Prostate gland (tissue), 2 donors: Measurements from ENCODE around the gene GFRA1.

Experiments
- CTCF ChIP-seq, 4 experiments: fragments of 200-600 bp in 2 of 4; fragments of 450-650 bp in 2 of 4; sonication (generic) in 2 of 4; IDR thresholded peaks; 1 replicate in 3 of 4; 2 replicates in 1 of 4; pipeline ENCODE4 v1.5.1; 2016 to 2019; ENCODE audit warnings: antibody characterized with exemption in 4 of 4, mild to moderate bottlenecking in 2 of 4, moderate library complexity in 2 of 4
- POLR2A ChIP-seq: fragments of 450-650 bp; IDR thresholded peaks from one replicate; pipeline ENCODE4 v1.6.1; 2016; ENCODE audit warnings: antibody characterized with exemption, mild to moderate bottlenecking

- TF ChIP-seq CTCF (IDR thresholded peaks at IDR 0.05) (no peak), POLR2A (no peak)
Measured at GRCh38 chr10:116049158-116049973, 223.6 kb downstream of the GFRA1 start.
